Keratinocyte (primary cell): ENCODE data around the gene ACVR2B. TPM values are rescaled to one million over a fixed set of nuclear protein-coding genes. Genes with fewer than 3 reads are reported as not detected.

Source experiments
- DNase-seq: peaks from one replicate; pipeline ENCODE4 v3.0.0-alpha.2; 2011; ENCODE audit warnings: low read depth, missing footprints, low spot score
- FAIRE-seq: peaks from 2 replicates; lab custom pipeline; 2011; peaks lifted over from hg19 to GRCh38; lab: Jason Lieb, UNC
- H2AFZ ChIP-seq: 2 replicates; pipeline ENCODE4 v1.6.0; 2012; ENCODE audit warnings: low read length, control low read depth, inconsistent platforms; ENCODE audit not compliant: control insufficient read depth
- H3K27ac ChIP-seq: 2 replicates; pipeline ENCODE4 v1.5.1; 2011; ENCODE audit warnings: low read length; ENCODE audit not compliant: control insufficient read depth, insufficient read depth
- H3K27me3 ChIP-seq: 3 replicates; pipeline ENCODE4 v1.6.0; 2011; ENCODE audit warnings: low read length; ENCODE audit not compliant: control insufficient read depth, insufficient read depth; ENCODE audit errors: extremely low read depth
- H3K36me3 ChIP-seq, 2 experiments: 2 replicates in 1 of 2; 3 replicates in 1 of 2; pipeline ENCODE4 v1.5.1; 2011; ENCODE audit warnings: low read length in 2 of 2, mild to moderate bottlenecking in 1 of 2; ENCODE audit not compliant: control insufficient read depth in 2 of 2, insufficient read depth in 2 of 2; ENCODE audit errors: extremely low read depth in 1 of 2
- H3K4me1 ChIP-seq: 3 replicates; pipeline ENCODE4 v1.5.1; 2011; ENCODE audit warnings: low read length; ENCODE audit not compliant: control insufficient read depth, insufficient read depth; ENCODE audit errors: extremely low read depth
- H3K4me2 ChIP-seq: 3 replicates; pipeline ENCODE4 v1.6.0; 2011; ENCODE audit warnings: low read depth, low read length; ENCODE audit not compliant: control insufficient read depth, insufficient read depth; ENCODE audit errors: extremely low read depth
- H3K4me3 ChIP-seq, 3 experiments: fragments of 200-600 bp in 1 of 3; sonication (generic) in 1 of 3; 2 replicates in 2 of 3; 3 replicates in 1 of 3; pipeline ENCODE4 v1.5.1; 2011 to 2016; ENCODE audit warnings: low read length in 3 of 3, mild to moderate bottlenecking in 3 of 3, control low read depth in 2 of 3, inconsistent platforms in 1 of 3, low read depth in 1 of 3, mixed read lengths in 1 of 3, mixed run types in 1 of 3, moderate library complexity in 1 of 3; ENCODE audit not compliant: control insufficient read depth in 2 of 3, insufficient read depth in 2 of 3; ENCODE audit errors: extremely low read depth in 1 of 3
- H3K79me2 ChIP-seq: 2 replicates; pipeline ENCODE4 v1.6.0; 2012; ENCODE audit warnings: low read length; ENCODE audit not compliant: control insufficient read depth, insufficient read depth
- H3K9ac ChIP-seq: 3 replicates; pipeline ENCODE4 v1.6.0; 2011; ENCODE audit warnings: low read length; ENCODE audit not compliant: control insufficient read depth, insufficient read depth; ENCODE audit errors: extremely low read depth
- H3K9me1 ChIP-seq: 3 replicates; pipeline ENCODE4 v1.6.0; 2011; ENCODE audit warnings: low read length; ENCODE audit not compliant: control insufficient read depth, insufficient read depth; ENCODE audit errors: extremely low read depth
- H3K9me3 ChIP-seq: 2 replicates; pipeline ENCODE4 v1.5.1; 2012; ENCODE audit warnings: low read depth, low read length; ENCODE audit not compliant: control insufficient read depth
- H4K20me1 ChIP-seq: 3 replicates; pipeline ENCODE4 v1.6.0; 2011; ENCODE audit warnings: low read length; ENCODE audit not compliant: control insufficient read depth, insufficient read depth; ENCODE audit errors: extremely low read depth
- EZH2 ChIP-seq: IDR thresholded peaks from one replicate; pipeline ENCODE4 v1.6.1; 2012; ENCODE audit warnings: inconsistent platforms, mild to moderate bottlenecking, low read length, moderate library complexity
- dilution Hi-C: fragments of 300-500 bp; cut with MboI; formaldehyde crosslinking; loops from one replicate; pipeline ENCODE4 v1.7.0; 2020; ENCODE audit warnings: low sequenced_read_pairs; ENCODE audit not compliant: extremely low pct_ligation_motif_present
- polyA plus RNA-seq, 5 experiments: library from polyadenylated mRNA; depleted of rRNA in 3 of 5; stranded (reverse) in 3 of 5; stranded (forward) in 1 of 5; unstranded in 1 of 5; fragments of >200 nt; gene quantifications; 1 replicate in 1 of 5; 2 replicates in 3 of 5; 3 replicates in 1 of 5; pipeline versions ENCODE4 v1.2.1 to v1.2.3, GENCODE V29; 2011 to 2012; ENCODE audit warnings: missing spikeins in 2 of 5, low read depth in 1 of 5, low replicate concordance in 1 of 5
- TF ChIP-seq, protein P1 (sequence below), 3 experiments: IDR thresholded peaks in 1 of 3; conservative IDR thresholded peaks in 1 of 3; optimal IDR thresholded peaks in 1 of 3; 2 replicates in 2 of 3; 3 replicates in 1 of 3; pipeline versions ENCODE3 to v1.5.1; 2011; ENCODE audit warnings: low read length in 3 of 3, mild to moderate bottlenecking in 3 of 3, moderate library complexity in 2 of 3, control low read depth in 1 of 3, inconsistent platforms in 1 of 3; ENCODE audit not compliant: insufficient read depth in 2 of 3; ENCODE audit errors: extremely low read depth in 1 of 3

Gene ACVR2B
- polyA plus RNA-seq, 1 donor (not counting 4 experiments of a cell fraction or from before 2014, with no cell fraction given) = 0.46 TPM

- Histone ChIP-seq H4K20me1 (no peaks in the 10 kb centered on the region), H3K9ac (no peak overlapping the region), H3K9me3 (no peaks in the 10 kb centered on the region), H3K4me1 (no peaks in the 10 kb centered on the region), H3K27me3 (no peaks in the 10 kb centered on the region), H3K36me3 (no peaks in the 10 kb centered on the region), H3K4me3 (no peak overlapping the region), H2AFZ (no peak overlapping the region), H3K4me2 (no peak overlapping the region), H3K79me2 (no peaks in the 10 kb centered on the region), H3K27ac (no peak overlapping the region), H3K9me1 (no peaks in the 10 kb centered on the region)
- no peak for FAIRE-seq
- dilution Hi-C loops = no loop called here
- DNase-seq = no peak
- TF ChIP-seq EZH2 = no peak
- TF ChIP-seq, protein P1, sequence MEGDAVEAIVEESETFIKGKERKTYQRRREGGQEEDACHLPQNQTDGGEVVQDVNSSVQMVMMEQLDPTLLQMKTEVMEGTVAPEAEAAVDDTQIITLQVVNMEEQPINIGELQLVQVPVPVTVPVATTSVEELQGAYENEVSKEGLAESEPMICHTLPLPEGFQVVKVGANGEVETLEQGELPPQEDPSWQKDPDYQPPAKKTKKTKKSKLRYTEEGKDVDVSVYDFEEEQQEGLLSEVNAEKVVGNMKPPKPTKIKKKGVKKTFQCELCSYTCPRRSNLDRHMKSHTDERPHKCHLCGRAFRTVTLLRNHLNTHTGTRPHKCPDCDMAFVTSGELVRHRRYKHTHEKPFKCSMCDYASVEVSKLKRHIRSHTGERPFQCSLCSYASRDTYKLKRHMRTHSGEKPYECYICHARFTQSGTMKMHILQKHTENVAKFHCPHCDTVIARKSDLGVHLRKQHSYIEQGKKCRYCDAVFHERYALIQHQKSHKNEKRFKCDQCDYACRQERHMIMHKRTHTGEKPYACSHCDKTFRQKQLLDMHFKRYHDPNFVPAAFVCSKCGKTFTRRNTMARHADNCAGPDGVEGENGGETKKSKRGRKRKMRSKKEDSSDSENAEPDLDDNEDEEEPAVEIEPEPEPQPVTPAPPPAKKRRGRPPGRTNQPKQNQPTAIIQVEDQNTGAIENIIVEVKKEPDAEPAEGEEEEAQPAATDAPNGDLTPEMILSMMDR (optimal IDR thresholded peaks at IDR 0.05 in 1 of 3, IDR thresholded peaks at IDR 0.05 in 1 of 3, conservative IDR thresholded peaks at IDR 0.05 in 1 of 3; ENCODE audit: extremely low read depth in 1 of 3, insufficient read depth in 2 of 3, low read length in 3 of 3) = no peak
These were observed 36.8 kb downstream of the ACVR2B start for GRCh38 chr3:38490281-38491030.

DNA sequence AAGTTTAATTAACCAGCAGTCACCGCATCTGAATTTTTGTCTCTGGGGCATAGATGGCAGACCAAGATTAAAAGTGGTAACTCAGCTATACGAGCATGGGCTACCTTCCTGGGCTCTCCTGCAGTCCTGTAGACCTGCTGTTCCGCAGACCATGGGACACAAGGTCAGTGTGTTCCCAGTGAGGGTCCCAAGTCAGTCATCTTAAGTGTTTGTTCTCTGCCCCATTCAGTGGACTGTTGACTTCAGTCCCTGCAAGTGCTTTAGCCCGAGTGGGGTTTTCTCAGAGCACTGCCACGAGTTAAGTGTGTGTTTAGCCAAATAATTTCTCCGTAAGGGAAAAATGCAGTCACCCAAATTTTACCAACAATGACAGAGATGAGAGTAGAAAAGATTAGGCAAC, 37.5 kb downstream of the ACVR2B start:
- Histone ChIP-seq H3K36me3 (no peaks in the 10 kb centered on the region), H3K27ac (no peak overlapping the region), H3K9me3 (no peaks in the 10 kb centered on the region), H2AFZ (no peak overlapping the region), H3K4me2 (no peak overlapping the region), H3K9me1 (no peaks in the 10 kb centered on the region), H3K4me3 (no peak overlapping the region), H3K9ac (no peak overlapping the region), H4K20me1 (no peaks in the 10 kb centered on the region), H3K79me2 (no peaks in the 10 kb centered on the region), H3K4me1 (no peaks in the 10 kb centered on the region), H3K27me3 (no peaks in the 10 kb centered on the region)
- FAIRE-seq (no peak), DNase-seq (no peak)
- dilution Hi-C loops = no loop called here
- TF ChIP-seq EZH2 = no peak
- TF ChIP-seq, protein P1 (optimal IDR thresholded peaks at IDR 0.05 in 1 of 3, IDR thresholded peaks at IDR 0.05 in 1 of 3, conservative IDR thresholded peaks at IDR 0.05 in 1 of 3; ENCODE audit: extremely low read depth in 1 of 3, insufficient read depth in 2 of 3, low read length in 3 of 3) = no peak
